Stimulated activated CD8-positive, alpha-beta memory T cell treated with anti-CD3 and anti-CD28 coated beads, Interleukin-7, amount 100 ng/mL, for 1 hour (primary cell): ENCODE results near the gene CDK19.
"Not testable (repeated sequence)": the region's sequence is repeated elsewhere in the genome, so short reads cannot be mapped to it uniquely, and the experiment has no call there.

ENCODE experiments used
- DNase-seq, 2 donors: peaks; one replicate each; pipeline ENCODE4 v3.0.0-alpha.2; 2020; ENCODE audit warnings: low read depth in 2 of 2

Gene CDK19

DNA sequence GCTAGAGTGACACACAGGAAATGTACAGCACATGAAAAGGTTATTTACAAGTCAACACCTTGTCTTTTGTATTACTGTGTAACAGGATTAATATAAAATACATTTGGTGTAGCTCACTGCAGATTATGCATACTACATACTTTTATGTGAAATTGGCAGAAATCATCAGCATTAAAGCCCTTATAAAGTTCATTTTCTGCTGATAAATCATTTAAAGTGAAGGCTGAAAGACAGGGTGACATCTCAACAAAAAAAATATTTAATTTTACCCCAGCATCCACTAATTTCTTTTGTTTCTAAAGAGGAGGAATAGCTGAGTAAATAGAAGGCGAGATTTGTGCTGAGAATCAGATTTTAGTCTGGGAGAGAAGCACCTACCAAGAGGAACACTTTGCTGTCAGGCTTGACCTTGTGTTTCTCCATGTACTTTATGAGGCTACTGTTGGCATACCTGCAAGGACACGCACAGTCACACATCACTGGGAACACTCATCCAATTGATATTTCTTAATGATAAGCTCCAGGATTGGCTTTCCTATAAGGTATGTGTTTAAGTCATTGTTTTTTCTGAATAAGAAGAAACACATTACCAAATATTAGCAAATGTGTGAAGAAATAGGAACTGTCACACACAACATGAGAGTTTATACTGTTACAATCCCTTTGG is 192.2 kb downstream of the CDK19 start:
- no peak for DNase-seq

GRCh38 chr6:110621061-110621460 is 194.2 kb downstream of the CDK19 start:
- DNase-seq = no peak

GRCh38 chr6:110620065-110620464 is 195.2 kb downstream of the CDK19 start:
- no peak for DNase-seq

DNA sequence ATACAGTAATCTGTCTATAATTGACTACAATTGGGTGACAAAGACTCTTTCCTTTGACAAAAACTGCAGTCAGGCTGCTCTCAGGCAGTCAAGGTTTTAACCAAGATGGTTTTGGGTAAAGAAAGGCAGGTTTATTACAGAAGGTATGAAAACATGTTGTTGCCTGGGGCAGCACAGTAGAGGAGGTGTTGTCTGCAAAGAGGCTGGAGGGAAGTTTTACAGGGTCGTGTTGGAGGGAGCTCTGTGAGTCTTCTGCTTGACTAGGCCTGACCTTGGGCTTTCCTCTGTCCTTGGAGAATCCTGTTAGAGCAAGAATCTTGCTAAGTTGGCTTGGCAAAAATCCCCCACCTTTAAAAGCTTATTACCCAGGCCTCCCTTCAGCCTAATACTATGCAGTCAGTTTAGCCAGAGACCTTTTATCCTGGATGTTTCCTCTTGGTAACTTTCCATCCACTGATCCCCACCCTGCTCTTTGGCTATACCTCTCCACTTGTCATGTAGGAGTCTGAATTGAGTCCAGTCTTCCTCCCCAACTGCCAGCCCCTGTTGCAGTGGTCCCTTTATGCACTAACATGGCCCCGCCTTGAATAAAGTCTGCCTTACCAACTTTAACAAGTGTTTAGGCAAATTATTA is 195.9 kb downstream of the CDK19 start:
- DNase-seq = no peak

GRCh38 chr6:110618591-110619267 is 196.5 kb downstream of the CDK19 start:
- DNase-seq = no peak

DNA sequence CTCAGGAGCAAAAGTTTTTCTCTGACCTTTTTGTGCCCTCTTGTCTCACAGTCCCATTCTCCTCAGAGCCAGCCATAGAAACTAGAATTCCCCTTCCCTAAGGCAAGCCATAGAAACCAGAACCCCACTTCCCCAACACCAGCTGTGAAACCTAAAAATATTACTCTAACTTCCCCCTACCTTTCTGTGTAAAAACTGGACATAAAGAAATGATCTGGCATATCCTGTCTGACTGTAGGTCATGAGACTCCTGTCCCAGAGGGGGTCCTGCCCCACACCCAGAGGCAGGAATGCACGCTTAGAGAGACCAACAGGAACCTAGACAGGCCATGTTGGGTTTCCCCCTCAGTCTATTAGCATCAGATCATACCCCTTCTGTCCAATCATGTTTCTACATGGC is 198.2 kb downstream of the CDK19 start:
- no peak for DNase-seq

- no peak for DNase-seq
Observed at GRCh38 chr6:110615722-110616121, 199.5 kb downstream of the CDK19 start.

DNA sequence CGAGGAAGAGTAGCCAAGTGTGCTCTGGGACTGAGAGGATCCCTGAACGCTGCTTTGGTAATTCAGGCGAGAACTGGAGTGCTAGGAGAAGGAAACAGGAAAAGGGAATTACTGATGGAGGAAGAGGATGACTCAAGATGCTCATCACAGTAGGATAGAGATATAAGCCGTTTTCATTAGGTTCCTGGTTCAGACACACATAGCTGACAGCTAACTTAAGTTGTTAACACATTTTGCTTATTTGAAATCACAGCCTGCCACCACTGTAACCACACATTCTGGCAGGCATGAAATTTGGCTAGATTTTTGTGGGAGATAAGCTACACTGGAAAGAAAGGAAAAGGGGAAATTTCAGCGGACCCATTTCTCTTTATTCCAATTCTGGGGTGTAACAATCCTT is 200.7 kb downstream of the CDK19 start:
- DNase-seq = no peak

GRCh38 chr6:110614106-110614505 is 201.2 kb downstream of the CDK19 start:
- DNase-seq = no peak

DNA sequence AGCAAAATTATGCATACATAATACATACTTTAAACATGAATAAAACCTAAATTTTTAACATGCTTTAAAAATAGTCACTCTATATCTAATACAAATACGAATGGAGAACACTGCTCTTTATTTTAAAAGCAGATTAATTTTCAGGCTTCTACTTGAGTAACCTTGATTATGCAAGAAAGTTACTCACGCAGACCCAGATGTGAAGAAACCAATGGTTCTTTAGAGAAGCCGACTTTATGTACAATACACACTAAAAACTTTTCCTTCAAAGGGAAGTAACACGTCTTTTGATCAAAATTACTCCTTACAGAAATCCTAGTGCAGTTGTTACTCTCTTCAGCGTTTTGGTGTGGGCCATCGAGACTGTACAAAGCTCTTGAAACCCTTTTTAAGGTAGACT is 201.9 kb downstream of the CDK19 start:
- no peak for DNase-seq

- no peak for DNase-seq
Observed at GRCh38 chr6:110612298-110612697, 203.0 kb downstream of the CDK19 start.

- no peak for DNase-seq
Observed at GRCh38 chr6:110609101-110609500, 206.2 kb downstream of the CDK19 start.

GRCh38 chr6:110608151-110608550 is 207.1 kb downstream of the CDK19 start:
- DNase-seq = no peak

- DNase-seq = no peak
Observed at GRCh38 chr6:110606151-110606550, 209.1 kb downstream of the CDK19 start.

DNA sequence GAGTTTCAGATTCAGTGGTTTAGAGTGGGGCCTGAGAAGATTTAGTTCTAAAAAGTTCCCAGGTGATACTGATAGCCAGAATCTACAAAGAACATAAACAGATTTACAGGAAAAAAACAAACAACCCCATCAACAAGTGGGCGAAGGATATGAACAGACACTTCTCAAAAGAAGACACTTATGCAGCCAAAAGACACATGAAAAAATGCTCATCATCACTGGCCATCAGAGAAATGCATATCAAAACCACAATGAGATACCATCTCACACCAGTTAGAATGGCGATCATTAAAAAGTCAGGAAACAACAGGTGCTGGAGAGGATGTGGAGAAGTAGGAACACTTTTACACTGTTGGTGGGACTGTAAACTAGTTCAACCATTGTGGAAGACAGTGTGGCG is 214.6 kb downstream of the CDK19 start:
- DNase-seq = not testable (repeated sequence)

GRCh38 chr6:110597761-110598160 is 217.5 kb downstream of the CDK19 start:
- DNase-seq = no peak

DNA sequence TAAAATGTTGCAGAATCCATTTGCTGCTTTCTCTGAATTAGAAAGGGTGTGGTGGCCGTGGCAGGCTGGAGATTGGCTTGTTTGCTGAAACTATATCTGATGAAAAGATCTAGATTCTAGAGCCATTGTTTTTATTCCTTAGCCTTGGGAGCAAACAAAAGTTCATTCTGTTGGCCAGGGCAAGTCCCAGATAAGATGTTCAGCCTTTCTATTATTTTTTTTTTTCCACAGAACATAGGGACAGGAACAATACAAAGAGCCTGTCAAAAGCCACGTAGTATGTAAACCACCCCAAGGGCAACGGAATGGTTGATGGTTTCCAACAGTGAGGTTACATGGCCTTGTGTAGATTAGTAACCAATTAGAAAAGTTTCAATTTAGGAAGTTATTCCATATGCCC is 218.9 kb downstream of the CDK19 start:
- no peak for DNase-seq

DNA sequence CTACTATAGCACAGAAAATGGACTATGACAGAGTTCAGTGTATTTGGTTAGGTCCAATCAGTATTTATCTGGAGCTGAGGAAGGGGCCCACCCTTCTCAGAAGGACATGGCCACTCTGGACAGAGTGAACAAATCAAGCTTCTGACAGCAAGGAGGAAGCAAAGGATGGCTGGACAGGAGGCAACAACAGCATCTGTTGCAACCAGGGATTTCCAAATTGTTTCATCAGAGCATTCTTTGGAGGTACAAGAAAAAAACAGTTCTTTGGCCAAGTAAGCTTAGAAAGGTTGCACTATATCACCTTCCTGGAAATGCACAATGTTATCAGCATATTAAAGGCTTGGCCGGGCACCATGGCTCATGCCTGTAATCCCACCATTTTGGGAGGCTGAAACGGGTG is 220.2 kb downstream of the CDK19 start:
- no peak for DNase-seq

GRCh38 chr6:110593637-110594036 is 221.6 kb downstream of the CDK19 start:
- no peak for DNase-seq

DNA sequence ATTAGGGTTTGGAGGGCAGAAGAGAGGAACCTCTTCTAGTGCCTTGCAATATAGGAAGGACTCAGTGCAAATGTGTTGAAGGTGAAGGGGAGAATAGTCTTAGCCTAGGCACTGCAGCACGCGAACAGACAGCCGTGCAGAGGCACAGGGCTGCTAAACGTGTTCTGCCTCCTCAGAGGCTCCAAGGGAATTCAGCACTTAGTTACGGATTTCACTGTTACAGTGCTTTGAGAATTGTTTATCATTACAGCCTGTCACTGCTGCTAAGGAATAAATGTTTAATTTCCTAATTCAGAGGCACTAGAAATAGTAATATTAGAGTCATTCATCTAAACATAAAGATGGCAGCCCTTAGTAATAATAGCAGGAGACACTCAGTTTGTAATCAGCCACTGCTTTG is 222.5 kb downstream of the CDK19 start:
- no peak for DNase-seq

DNA sequence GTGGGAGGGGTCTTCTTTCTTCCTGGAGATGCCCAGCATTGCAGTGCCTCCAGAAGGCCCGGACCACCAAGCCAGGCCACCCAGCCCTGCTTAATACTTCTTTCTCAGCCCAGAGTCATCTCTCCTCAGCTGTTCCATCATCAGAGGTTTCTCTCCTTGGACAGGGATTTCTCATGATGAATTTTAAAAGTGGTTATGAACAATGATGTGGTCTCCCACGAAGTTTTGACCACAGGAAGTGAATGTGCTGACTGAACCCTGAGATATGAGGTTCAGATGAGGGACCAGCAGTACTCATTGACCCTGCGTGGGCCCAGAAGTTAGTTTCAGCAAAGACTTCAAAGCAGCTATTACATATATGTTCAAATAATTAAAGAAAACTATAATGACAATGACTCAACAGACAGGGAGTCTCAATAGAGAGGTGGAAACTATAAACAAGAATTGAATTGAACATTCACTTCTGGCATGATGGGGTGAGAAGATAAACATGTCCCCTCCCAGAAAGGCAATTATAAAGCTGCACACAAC is 224.4 kb downstream of the CDK19 start:
- DNase-seq = no peak

- no peak for DNase-seq
Observed at GRCh38 chr6:110589865-110590513, 225.3 kb downstream of the CDK19 start.
